Fibroblast of the aortic adventitia (primary cell): ENCODE results near the gene FOXP3. TPM values are rescaled to one million over a fixed set of nuclear protein-coding genes. Genes with fewer than 3 reads are reported as not detected.

Experiments used
- DNase-seq: peaks from one replicate; pipeline ENCODE4 v3.0.0-alpha.2; 2010; ENCODE audit warnings: low read depth
- H3K4me3 ChIP-seq: 2 replicates; pipeline ENCODE4 v1.5.1; 2011; ENCODE audit warnings: low read depth, mild to moderate bottlenecking, control low read depth, low read length, moderate library complexity
- total RNA-seq: library from RNA; depleted of rRNA; stranded (reverse); fragments of >200 nt; gene quantifications from 2 replicates; pipeline ENCODE4 v1.2.3, GENCODE V29; 2012; ENCODE audit warnings: low replicate concordance
- TF ChIP-seq, protein P1 (sequence below): IDR thresholded peaks from 2 replicates; pipeline ENCODE4 v1.5.1; 2011; ENCODE audit warnings: mild to moderate bottlenecking, low read length, control low read depth, inconsistent platforms; ENCODE audit not compliant: insufficient read depth

The FOXP3 gene
- total RNA-seq, 1 donor: not detected

DNA sequence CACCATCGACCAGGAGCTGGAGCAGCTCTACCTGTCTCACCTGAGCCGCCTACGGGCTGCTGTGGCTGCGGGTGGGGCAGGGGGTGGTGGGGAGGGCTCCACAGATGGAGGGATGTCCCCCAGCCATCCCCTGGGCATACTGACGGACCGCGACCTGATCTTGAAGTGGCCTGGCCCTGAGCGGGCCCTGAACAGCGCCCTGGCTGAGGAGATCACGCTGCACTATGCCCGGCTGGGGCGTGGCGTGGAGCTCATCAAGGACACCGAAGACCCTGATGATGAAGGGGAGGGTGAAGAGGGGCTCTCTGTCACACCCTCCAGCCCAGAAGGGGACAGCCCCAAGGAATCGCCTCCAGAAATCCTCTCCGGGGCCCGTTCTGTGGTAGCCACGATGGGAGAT is 21.6 kb upstream of the FOXP3 start:
- TF ChIP-seq, protein P1, sequence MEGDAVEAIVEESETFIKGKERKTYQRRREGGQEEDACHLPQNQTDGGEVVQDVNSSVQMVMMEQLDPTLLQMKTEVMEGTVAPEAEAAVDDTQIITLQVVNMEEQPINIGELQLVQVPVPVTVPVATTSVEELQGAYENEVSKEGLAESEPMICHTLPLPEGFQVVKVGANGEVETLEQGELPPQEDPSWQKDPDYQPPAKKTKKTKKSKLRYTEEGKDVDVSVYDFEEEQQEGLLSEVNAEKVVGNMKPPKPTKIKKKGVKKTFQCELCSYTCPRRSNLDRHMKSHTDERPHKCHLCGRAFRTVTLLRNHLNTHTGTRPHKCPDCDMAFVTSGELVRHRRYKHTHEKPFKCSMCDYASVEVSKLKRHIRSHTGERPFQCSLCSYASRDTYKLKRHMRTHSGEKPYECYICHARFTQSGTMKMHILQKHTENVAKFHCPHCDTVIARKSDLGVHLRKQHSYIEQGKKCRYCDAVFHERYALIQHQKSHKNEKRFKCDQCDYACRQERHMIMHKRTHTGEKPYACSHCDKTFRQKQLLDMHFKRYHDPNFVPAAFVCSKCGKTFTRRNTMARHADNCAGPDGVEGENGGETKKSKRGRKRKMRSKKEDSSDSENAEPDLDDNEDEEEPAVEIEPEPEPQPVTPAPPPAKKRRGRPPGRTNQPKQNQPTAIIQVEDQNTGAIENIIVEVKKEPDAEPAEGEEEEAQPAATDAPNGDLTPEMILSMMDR: no peak
- H3K4me3 ChIP-seq: no peak overlapping the region
- no peak for DNase-seq

DNA sequence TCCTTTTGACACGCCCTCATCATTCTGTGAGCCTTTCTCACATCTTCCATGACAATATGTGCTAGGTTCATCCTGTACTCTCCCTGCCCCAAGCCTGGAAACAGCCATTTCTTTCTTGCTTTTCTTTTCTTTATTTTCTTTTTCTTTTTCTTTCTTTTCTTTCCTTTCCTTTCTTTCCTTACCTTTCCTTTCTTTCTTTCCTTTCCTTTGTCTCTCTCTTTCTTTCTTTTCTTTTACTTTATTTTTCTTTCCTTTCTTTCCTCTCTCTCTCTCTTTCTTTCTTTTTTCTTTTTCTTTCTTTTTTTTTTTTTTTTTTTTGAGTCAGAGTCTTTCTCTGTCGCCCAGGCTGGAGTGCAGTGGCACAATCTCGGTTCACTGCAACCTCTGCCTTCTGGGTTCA is 19.7 kb upstream of the FOXP3 start:
- TF ChIP-seq, protein P1: no peak
- DNase-seq: no peak
- no peak overlapping the region for H3K4me3 ChIP-seq

DNA sequence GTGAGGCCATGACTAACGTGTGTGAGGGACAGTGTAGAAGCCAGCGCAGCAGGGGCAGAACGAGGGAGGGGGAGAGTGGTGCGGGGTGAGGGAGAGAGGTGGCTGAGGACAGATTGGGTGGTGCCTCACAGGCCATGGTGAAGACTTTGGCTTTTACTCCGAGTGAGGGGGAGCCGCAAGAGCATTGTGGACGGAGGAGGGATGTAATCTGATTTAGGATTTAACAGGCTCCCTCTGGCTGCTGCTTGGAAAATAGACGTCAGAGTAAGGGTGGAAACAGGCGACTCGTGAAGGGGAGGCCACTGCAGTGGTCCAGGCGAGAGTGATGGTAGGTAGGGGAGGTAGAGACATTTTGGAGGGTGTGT is 18.1 kb upstream of the FOXP3 start:
- H3K4me3 ChIP-seq: no peak overlapping the region
- TF ChIP-seq, protein P1: peak; percentile 30
- DNase-seq: peak; percentile 44

DNA sequence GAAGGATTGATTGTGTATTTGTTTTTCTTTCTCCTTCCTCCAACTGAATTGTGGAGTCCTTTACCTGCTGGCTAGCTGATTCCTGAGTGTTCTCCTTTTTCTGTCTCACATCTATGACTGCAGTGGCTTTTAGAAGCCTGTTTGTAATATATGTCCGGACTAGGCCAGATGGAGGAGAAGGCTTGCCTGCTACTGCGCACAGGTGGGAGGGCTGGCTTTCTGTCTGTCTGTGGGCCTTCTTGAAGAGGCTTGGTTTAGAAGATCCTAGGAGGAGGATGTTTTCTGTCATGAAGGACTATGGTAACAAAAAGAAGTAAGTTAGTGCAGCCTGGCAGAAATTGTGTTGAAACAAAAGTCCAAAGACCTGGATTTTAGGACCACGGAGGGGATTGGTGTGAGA is 13.6 kb upstream of the FOXP3 start:
- no peak overlapping the region for H3K4me3 ChIP-seq
- TF ChIP-seq, protein P1: no peak
- no peak for DNase-seq

DNA sequence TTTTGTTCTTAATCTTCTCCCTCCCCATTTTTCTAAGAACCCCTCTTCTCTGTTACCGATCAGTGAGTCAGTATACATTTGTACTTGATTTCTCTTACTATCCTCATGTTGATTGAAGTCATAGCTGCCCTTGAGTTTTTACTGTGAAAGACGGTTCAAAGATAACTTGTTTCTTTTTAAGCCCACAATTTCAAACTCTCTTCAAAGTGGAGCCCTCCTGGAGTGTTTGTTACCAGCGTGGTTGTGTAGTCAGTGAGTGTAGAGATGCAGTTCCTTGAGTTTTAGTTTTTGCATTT is 13.0 kb upstream of the FOXP3 start:
- H3K4me3 ChIP-seq: no peak overlapping the region
- DNase-seq: no peak
- TF ChIP-seq, protein P1: no peak

DNA sequence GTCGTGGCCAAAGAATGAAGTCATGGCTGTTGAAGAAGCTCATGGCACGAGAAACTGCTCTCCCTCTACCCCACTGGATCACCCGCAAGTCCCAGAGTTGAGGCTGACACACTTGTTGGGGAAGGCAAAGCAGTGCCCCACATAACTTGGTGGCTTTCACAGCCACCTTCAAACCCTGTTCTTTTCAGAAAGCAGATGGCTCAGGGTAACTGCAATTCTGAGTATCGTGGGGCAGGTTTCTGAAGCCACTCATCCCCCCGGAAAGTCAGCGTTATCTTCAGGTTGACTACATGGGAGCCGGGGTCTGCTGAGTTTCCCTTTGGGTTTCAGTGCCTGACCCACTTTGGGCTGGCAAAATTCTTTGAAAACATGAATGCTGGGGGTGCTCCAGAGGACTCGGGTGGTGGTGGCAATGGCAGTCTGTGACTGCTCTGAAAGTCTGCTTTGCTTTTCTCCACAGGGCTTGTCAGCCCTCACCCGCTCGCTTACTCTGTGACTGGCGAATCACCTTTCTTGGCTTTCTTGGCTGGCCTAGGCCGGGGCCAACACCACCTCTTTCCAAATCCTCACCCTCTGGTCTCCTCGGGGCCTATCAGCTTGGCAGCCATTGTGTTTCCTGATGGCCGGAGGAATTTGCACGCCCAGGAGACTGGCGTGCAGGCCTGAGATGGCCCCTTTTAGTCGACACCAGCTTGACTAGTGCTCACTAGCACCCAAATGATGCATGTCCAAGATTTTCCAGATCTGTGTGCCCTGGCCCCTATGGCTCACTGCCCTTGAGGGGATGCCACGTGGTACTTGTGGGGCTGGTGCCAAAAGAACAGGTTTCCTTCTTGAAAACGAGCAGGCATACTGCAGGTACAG is 12.4 kb upstream of the FOXP3 start:
- no peak overlapping the region for H3K4me3 ChIP-seq
- TF ChIP-seq, protein P1: no peak
- DNase-seq: peak; percentile 16

DNA sequence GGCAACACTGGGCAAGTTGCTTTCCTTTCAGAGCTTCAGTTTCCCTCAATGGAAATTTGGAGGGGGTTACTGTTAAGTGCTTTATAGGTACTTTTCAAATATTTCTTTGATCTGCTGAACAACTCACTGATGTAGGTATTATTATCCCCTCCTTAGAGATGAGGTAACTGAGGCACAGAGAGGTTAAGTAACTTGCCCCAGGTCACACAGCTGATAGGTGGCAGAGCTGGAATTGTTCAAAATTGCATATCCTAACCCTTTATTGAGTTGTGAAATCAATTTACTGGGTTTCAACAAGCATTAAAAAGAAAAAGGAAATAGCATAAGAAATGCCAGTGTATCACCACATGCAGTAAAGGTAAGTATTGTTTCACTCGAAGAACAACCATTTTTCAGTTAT is 11.7 kb upstream of the FOXP3 start:
- no peak for DNase-seq
- TF ChIP-seq, protein P1: no peak
- H3K4me3 ChIP-seq: no peak overlapping the region
